GM12878 (cell line): ENCODE data around the gene TMEM256. TPM values are rescaled to one million over a fixed set of nuclear protein-coding genes. Genes with fewer than 3 reads are reported as not detected.

ENCODE experiments used
- BMI1 ChIP-seq: fragments of 450-650 bp; IDR thresholded peaks from 2 replicates; pipeline ENCODE4 v1.6.1; 2016; ENCODE audit warnings: mild to moderate bottlenecking, moderate library complexity, borderline replicate concordance
- CREM ChIP-seq: IDR thresholded peaks from 2 replicates; pipeline ENCODE4 v1.6.1; 2014; ENCODE audit warnings: antibody characterized with exemption, low read depth
- EP300 ChIP-seq, 2 experiments: fragments of 150-350 bp in 1 of 2; IDR thresholded peaks; 2 replicates each; pipeline ENCODE4 v1.6.1; 2011 to 2012; ENCODE audit warnings: low read depth in 2 of 2, low read length in 2 of 2, borderline replicate concordance in 1 of 2, improper control_type of control experiment in 1 of 2, inconsistent platforms in 1 of 2; ENCODE audit not compliant: control insufficient read depth in 1 of 2
- JUND ChIP-seq: IDR thresholded peaks from 2 replicates; pipeline ENCODE4 v1.6.1; 2012; ENCODE audit warnings: low read depth, mild to moderate bottlenecking, low read length, improper control_type of control experiment, moderate library complexity
- MXI1 ChIP-seq: fragments of 150-350 bp; IDR thresholded peaks from 2 replicates; pipeline ENCODE4 v1.6.1; 2011; ENCODE audit warnings: low read depth, mild to moderate bottlenecking, inconsistent platforms, low read length, improper control_type of control experiment
- NBN ChIP-seq: fragments of 450-650 bp; IDR thresholded peaks from 2 replicates; pipeline ENCODE4 v1.6.1; 2016
- NR2C1 ChIP-seq: fragments of 450-650 bp; IDR thresholded peaks from 2 replicates; pipeline ENCODE4 v1.6.1; 2017; ENCODE audit warnings: antibody characterized with exemption, mild to moderate bottlenecking, moderate library complexity
- NR2C2 ChIP-seq: IDR thresholded peaks from 2 replicates; pipeline ENCODE4 v1.6.1; 2011; ENCODE audit warnings: borderline replicate concordance, low read depth; ENCODE audit not compliant: control insufficient read depth, insufficient read length
- POLR2AphosphoS5 ChIP-seq: IDR thresholded peaks from 2 replicates; pipeline ENCODE4 v1.6.1; 2011; ENCODE audit warnings: mild to moderate bottlenecking, low read length, inconsistent platforms
- RFX5 ChIP-seq: IDR thresholded peaks from 2 replicates; pipeline ENCODE4 v1.6.1; 2011; ENCODE audit warnings: low read depth, low read length, improper control_type of control experiment
- STAT1 ChIP-seq: fragments of 450-650 bp; conservative IDR thresholded peaks from 2 replicates; pipeline ENCODE4 v1.6.1; 2014; ENCODE audit warnings: antibody characterized with exemption, mild to moderate bottlenecking
- TCF7 ChIP-seq: IDR thresholded peaks from 2 replicates; pipeline ENCODE4 v1.6.1; 2014; ENCODE audit warnings: antibody characterized with exemption, borderline replicate concordance
- WRNIP1 ChIP-seq: IDR thresholded peaks from 2 replicates; pipeline ENCODE4 v1.6.1; 2011; ENCODE audit warnings: low read depth, low read length, improper control_type of control experiment, borderline replicate concordance
- polyA plus RNA-seq, 11 experiments: library from polyadenylated mRNA; depleted of rRNA in 4 of 11; unstranded in 6 of 11; stranded (reverse) in 5 of 11; fragments of >200 nt; fragmentation: Nextera tagmentation in 4 of 11; fragmentation: Illumina TruSeq in 1 of 11; extraction: Ambion mirVana in 4 of 11; extraction: Trizol in 1 of 11; gene quantifications; 1 replicate in 1 of 11; 2 replicates in 10 of 11; pipeline versions ENCODE4 v1.2.1 to v1.2.3, GENCODE V29; 2011 to 2016; ENCODE audit warnings: inconsistent platforms in 2 of 11, missing spikeins in 2 of 11, low read depth in 1 of 11
- total RNA-seq, 4 experiments: library from RNA; depleted of rRNA in 3 of 4; stranded (reverse); fragments of >200 nt in 3 of 4; fragmentation: Illumina TruSeq in 1 of 4; extraction: Trizol in 1 of 4; gene quantifications; 2 replicates each; pipeline versions ENCODE4 v1.2.1 to v1.2.3, GENCODE V29; 2013 to 2021
- TF ChIP-seq, protein P1 (sequence below): IDR thresholded peaks from 2 replicates; pipeline ENCODE4 v1.6.1; 2012; ENCODE audit warnings: low read length, inconsistent platforms
- TF ChIP-seq, protein P2 (sequence below): fragments of 450-650 bp; IDR thresholded peaks from 2 replicates; pipeline ENCODE4 v1.6.1; 2018; ENCODE audit warnings: mild to moderate bottlenecking, low read depth, moderate library complexity; ENCODE audit not compliant: partially characterized antibody
- TF ChIP-seq, protein P3 (sequence below): fragments of 450-650 bp; IDR thresholded peaks from 2 replicates; pipeline ENCODE4 v1.6.1; 2016; ENCODE audit warnings: mild to moderate bottlenecking, moderate library complexity, borderline replicate concordance
- TF ChIP-seq, protein P4 (sequence below): IDR thresholded peaks from 2 replicates; pipeline ENCODE4 v1.6.1; 2011; ENCODE audit warnings: low read depth, mild to moderate bottlenecking, low read length, moderate library complexity, borderline replicate concordance; ENCODE audit errors: extremely low read depth
- TF ChIP-seq, protein P5 (sequence below), 3 experiments: IDR thresholded peaks in 2 of 3; conservative IDR thresholded peaks in 1 of 3; 2 replicates each; pipeline ENCODE4 v1.5.1; 2011; ENCODE audit warnings: low read depth in 3 of 3, low read length in 3 of 3, mild to moderate bottlenecking in 3 of 3, control low read depth in 2 of 3, moderate library complexity in 2 of 3, inconsistent platforms in 1 of 3, mixed read lengths in 1 of 3; ENCODE audit not compliant: control insufficient read depth in 2 of 3, insufficient read depth in 1 of 3; ENCODE audit errors: extremely low read depth in 1 of 3

TMEM256 gene
- total and polyA plus RNA-seq, 10 of the 15 experiments (the other 5 are each of a cell fraction or from before 2014, with no cell fraction given), result 57.3 to 342 (median 95.7) TPM

DNA sequence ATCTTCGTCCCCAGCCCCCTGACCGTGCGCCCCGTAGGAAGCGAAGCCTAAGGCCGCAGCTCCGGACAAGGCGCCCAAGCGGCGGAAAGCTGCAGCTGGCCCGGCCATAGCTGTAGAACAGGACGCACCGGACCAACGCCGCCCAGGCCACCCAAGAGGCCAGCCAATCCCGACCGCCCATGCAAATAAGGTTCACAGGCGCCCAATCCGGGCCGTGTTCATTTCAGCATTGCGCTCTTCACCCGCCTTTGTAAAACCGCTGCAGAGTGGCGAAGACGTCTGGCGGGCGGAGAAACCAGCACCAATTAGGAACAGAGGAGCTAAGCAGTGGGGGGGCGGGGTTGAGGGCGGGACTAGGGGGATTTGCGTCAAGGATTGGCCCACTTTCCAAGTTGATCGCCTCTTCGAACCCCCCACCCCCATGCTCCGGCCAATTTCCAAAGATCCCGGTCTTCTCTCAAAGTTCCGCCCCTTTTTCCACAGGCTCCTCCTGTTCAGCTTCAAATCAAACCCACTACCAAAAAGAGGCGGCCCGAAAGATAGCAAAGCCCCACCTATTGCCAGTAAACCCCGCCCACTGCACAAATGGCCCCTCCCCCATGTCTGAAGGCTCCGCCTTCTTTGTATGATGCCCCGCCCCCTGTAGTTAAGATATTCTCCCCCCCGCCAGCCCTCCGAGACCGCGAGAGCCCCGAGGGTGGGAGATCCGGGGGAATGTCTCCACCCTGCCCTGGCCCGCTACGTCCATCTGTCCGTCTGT is at the start of gene TMEM256 (continued):
- TF ChIP-seq EP300 (IDR thresholded peaks at IDR 0.05; ENCODE audit: borderline replicate concordance in 1 of 2, control insufficient read depth in 1 of 2, low read depth in 2 of 2, low read length in 2 of 2) (no peak), CREM (peak; percentile 75), JUND (no peak), NR2C2 (no peak), RFX5 (peak; percentile 72), BMI1 (no peak), NR2C1 (peak; percentile 59), STAT1 (no peak), NBN (peak; percentile 66; the same call in 1 of the 2 replicates), MXI1 (peak; percentile 60; the same call in 1 of the 2 replicates), TCF7 (no peak), POLR2AphosphoS5 (peak; percentile 93), WRNIP1 (no peak)
- TF ChIP-seq, protein P1, sequence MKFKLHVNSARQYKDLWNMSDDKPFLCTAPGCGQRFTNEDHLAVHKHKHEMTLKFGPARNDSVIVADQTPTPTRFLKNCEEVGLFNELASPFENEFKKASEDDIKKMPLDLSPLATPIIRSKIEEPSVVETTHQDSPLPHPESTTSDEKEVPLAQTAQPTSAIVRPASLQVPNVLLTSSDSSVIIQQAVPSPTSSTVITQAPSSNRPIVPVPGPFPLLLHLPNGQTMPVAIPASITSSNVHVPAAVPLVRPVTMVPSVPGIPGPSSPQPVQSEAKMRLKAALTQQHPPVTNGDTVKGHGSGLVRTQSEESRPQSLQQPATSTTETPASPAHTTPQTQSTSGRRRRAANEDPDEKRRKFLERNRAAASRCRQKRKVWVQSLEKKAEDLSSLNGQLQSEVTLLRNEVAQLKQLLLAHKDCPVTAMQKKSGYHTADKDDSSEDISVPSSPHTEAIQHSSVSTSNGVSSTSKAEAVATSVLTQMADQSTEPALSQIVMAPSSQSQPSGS, result no peak
- TF ChIP-seq, protein P2, sequence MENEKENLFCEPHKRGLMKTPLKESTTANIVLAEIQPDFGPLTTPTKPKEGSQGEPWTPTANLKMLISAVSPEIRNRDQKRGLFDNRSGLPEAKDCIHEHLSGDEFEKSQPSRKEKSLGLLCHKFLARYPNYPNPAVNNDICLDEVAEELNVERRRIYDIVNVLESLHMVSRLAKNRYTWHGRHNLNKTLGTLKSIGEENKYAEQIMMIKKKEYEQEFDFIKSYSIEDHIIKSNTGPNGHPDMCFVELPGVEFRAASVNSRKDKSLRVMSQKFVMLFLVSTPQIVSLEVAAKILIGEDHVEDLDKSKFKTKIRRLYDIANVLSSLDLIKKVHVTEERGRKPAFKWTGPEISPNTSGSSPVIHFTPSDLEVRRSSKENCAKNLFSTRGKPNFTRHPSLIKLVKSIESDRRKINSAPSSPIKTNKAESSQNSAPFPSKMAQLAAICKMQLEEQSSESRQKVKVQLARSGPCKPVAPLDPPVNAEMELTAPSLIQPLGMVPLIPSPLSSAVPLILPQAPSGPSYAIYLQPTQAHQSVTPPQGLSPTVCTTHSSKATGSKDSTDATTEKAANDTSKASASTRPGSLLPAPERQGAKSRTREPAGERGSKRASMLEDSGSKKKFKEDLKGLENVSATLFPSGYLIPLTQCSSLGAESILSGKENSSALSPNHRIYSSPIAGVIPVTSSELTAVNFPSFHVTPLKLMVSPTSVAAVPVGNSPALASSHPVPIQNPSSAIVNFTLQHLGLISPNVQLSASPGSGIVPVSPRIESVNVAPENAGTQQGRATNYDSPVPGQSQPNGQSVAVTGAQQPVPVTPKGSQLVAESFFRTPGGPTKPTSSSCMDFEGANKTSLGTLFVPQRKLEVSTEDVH, result no peak
- TF ChIP-seq, protein P3, sequence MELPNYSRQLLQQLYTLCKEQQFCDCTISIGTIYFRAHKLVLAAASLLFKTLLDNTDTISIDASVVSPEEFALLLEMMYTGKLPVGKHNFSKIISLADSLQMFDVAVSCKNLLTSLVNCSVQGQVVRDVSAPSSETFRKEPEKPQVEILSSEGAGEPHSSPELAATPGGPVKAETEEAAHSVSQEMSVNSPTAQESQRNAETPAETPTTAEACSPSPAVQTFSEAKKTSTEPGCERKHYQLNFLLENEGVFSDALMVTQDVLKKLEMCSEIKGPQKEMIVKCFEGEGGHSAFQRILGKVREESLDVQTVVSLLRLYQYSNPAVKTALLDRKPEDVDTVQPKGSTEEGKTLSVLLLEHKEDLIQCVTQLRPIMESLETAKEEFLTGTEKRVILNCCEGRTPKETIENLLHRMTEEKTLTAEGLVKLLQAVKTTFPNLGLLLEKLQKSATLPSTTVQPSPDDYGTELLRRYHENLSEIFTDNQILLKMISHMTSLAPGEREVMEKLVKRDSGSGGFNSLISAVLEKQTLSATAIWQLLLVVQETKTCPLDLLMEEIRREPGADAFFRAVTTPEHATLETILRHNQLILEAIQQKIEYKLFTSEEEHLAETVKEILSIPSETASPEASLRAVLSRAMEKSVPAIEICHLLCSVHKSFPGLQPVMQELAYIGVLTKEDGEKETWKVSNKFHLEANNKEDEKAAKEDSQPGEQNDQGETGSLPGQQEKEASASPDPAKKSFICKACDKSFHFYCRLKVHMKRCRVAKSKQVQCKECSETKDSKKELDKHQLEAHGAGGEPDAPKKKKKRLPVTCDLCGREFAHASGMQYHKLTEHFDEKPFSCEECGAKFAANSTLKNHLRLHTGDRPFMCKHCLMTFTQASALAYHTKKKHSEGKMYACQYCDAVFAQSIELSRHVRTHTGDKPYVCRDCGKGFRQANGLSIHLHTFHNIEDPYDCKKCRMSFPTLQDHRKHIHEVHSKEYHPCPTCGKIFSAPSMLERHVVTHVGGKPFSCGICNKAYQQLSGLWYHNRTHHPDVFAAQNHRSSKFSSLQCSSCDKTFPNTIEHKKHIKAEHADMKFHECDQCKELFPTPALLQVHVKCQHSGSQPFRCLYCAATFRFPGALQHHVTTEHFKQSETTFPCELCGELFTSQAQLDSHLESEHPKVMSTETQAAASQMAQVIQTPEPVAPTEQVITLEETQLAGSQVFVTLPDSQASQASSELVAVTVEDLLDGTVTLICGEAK, result no peak; the same call in 1 of the 2 replicates
- TF ChIP-seq, protein P4, sequence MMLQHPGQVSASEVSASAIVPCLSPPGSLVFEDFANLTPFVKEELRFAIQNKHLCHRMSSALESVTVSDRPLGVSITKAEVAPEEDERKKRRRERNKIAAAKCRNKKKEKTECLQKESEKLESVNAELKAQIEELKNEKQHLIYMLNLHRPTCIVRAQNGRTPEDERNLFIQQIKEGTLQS, result no peak
- TF ChIP-seq, protein P5, sequence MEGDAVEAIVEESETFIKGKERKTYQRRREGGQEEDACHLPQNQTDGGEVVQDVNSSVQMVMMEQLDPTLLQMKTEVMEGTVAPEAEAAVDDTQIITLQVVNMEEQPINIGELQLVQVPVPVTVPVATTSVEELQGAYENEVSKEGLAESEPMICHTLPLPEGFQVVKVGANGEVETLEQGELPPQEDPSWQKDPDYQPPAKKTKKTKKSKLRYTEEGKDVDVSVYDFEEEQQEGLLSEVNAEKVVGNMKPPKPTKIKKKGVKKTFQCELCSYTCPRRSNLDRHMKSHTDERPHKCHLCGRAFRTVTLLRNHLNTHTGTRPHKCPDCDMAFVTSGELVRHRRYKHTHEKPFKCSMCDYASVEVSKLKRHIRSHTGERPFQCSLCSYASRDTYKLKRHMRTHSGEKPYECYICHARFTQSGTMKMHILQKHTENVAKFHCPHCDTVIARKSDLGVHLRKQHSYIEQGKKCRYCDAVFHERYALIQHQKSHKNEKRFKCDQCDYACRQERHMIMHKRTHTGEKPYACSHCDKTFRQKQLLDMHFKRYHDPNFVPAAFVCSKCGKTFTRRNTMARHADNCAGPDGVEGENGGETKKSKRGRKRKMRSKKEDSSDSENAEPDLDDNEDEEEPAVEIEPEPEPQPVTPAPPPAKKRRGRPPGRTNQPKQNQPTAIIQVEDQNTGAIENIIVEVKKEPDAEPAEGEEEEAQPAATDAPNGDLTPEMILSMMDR (IDR thresholded peaks at IDR 0.05 in 2 of 3, conservative IDR thresholded peaks at IDR 0.05 in 1 of 3; ENCODE audit: control insufficient read depth in 2 of 3, extremely low read depth in 1 of 3, insufficient read depth in 1 of 3, low read depth in 3 of 3, low read length in 3 of 3), result no peak
